CD14-positive monocyte (primary cell): ENCODE results near the gene MYO5B. TPM values are rescaled to one million over a fixed set of nuclear protein-coding genes. Genes with fewer than 3 reads are reported as not detected.

Source experiments
- DNase-seq, 3 donors: peaks; one replicate each; pipeline ENCODE4 v3.0.0-alpha.2; 2011 to 2022
- H2AFZ ChIP-seq: 2 replicates; pipeline ENCODE4 v1.6.0; 2012; ENCODE audit warnings: mild to moderate bottlenecking, low read depth, low read length, inconsistent platforms; ENCODE audit not compliant: insufficient read depth, poor library complexity, severe bottlenecking
- H3K27ac ChIP-seq, 2 donors: 1 replicate in 1 of 2; 2 replicates in 1 of 2; pipeline ENCODE4 v1.5.1; 2012 to 2013; ENCODE audit warnings: low read length in 2 of 2, control low read depth in 1 of 2, inconsistent platforms in 1 of 2, low read depth in 1 of 2, mild to moderate bottlenecking in 1 of 2
- H3K27me3 ChIP-seq, 2 donors: one replicate each; pipeline versions ENCODE4 v1.6.0 to v1.6.1; 2011 to 2013; ENCODE audit warnings: low read length in 2 of 2; ENCODE audit not compliant: control insufficient read depth in 2 of 2, insufficient read depth in 2 of 2
- H3K36me3 ChIP-seq, 2 donors: replicated peaks in 1 of 2; 1 replicate in 1 of 2; 2 replicates in 1 of 2; pipeline versions ENCODE4 v1.5.1 to v1.6.1; 2012 to 2013; ENCODE audit warnings: low read length in 2 of 2, control low read depth in 1 of 2, inconsistent platforms in 1 of 2, mild to moderate bottlenecking in 1 of 2; ENCODE audit not compliant: insufficient read depth in 2 of 2, control insufficient read depth in 1 of 2
- H3K4me1 ChIP-seq, 2 donors: 1 replicate in 1 of 2; 2 replicates in 1 of 2; pipeline versions ENCODE4 v1.5.1 to v1.6.1; 2012 to 2013; ENCODE audit warnings: low read length in 2 of 2, control low read depth in 1 of 2, inconsistent platforms in 1 of 2, mild to moderate bottlenecking in 1 of 2, moderate library complexity in 1 of 2; ENCODE audit not compliant: insufficient read depth in 2 of 2, control insufficient read depth in 1 of 2
- H3K4me2 ChIP-seq: replicated peaks from 2 replicates; pipeline ENCODE3; 2012; ENCODE audit warnings: low read length, moderate library complexity, mild to moderate bottlenecking; ENCODE audit not compliant: poor library complexity, severe bottlenecking; ENCODE audit errors: extremely low read depth
- H3K4me3 ChIP-seq, 3 experiments: fragments of 200-600 bp in 1 of 3; sonication (generic) in 1 of 3; replicated peaks in 1 of 3; 1 replicate in 2 of 3; 2 replicates in 1 of 3; pipeline ENCODE4 v1.5.1; 2011 to 2013; ENCODE audit warnings: low read length in 3 of 3, mild to moderate bottlenecking in 3 of 3, control low read depth in 2 of 3, low read depth in 2 of 3, inconsistent platforms in 1 of 3, moderate library complexity in 1 of 3
- H3K79me2 ChIP-seq: 2 replicates; pipeline ENCODE4 v1.6.0; 2012; ENCODE audit warnings: mild to moderate bottlenecking, control low read depth, inconsistent platforms, low read length, moderate library complexity; ENCODE audit not compliant: insufficient read depth
- H3K9ac ChIP-seq: 2 replicates; pipeline ENCODE4 v1.6.0; 2017; ENCODE audit warnings: low read length, mild to moderate bottlenecking; ENCODE audit not compliant: insufficient read depth, poor library complexity, severe bottlenecking
- H3K9me3 ChIP-seq, 2 donors: replicated peaks in 1 of 2; 1 replicate in 1 of 2; 2 replicates in 1 of 2; pipeline versions ENCODE4 v1.5.1 to v1.6.1; 2012 to 2013; ENCODE audit warnings: low read length in 2 of 2, control low read depth in 1 of 2; ENCODE audit not compliant: control insufficient read depth in 1 of 2, insufficient read depth in 1 of 2
- H4K20me1 ChIP-seq: 2 replicates; pipeline ENCODE4 v1.6.0; 2012; ENCODE audit warnings: mild to moderate bottlenecking, low read length, control low read depth, moderate library complexity; ENCODE audit not compliant: insufficient read depth
- H3K27ac Mint-ChIP-seq, 7 donors: one replicate each; pipeline ENCODE4 v1.8.0; 2020; ENCODE audit warnings: mild to moderate bottlenecking in 7 of 7, mixed read lengths in 7 of 7, moderate library complexity in 6 of 7, inconsistent platforms in 2 of 7
- H3K27me3 Mint-ChIP-seq, 3 donors: one replicate each; pipeline ENCODE4 v1.8.0; 2021 to 2022; ENCODE audit warnings: low read depth in 3 of 3, mild to moderate bottlenecking in 3 of 3, mixed read lengths in 3 of 3, moderate library complexity in 3 of 3, inconsistent platforms in 1 of 3
- H3K36me3 Mint-ChIP-seq, 2 donors: one replicate each; pipeline ENCODE4 v1.8.0; 2020; ENCODE audit warnings: mixed read lengths in 2 of 2, inconsistent platforms in 1 of 2, mild to moderate bottlenecking in 1 of 2
- H3K4me1 Mint-ChIP-seq: one replicate; pipeline ENCODE4 v1.8.0; 2020; ENCODE audit warnings: mild to moderate bottlenecking, mixed read lengths
- H3K4me3 Mint-ChIP-seq, 2 donors: one replicate each; pipeline ENCODE4 v1.8.0; 2020; ENCODE audit warnings: mild to moderate bottlenecking in 2 of 2, mixed read lengths in 2 of 2, moderate library complexity in 1 of 2
- H3K9me3 Mint-ChIP-seq, 7 donors: one replicate each; pipeline ENCODE4 v1.8.0; 2020 to 2022; ENCODE audit warnings: mixed read lengths in 7 of 7, mild to moderate bottlenecking in 6 of 7, moderate library complexity in 6 of 7, inconsistent platforms in 2 of 7
- WGBS: methylation state at CpG from one replicate; pipeline ENCODE4 v1.1.5; 2013; ENCODE audit warnings: missing lambda C conversion rate; ENCODE audit not compliant: insufficient coverage; 5-methylcytosine and 5-hydroxymethylcytosine counted together
- intact Hi-C, 2 donors: fragments of 100-400 bp; cut with micrococcal nuclease; formaldehyde crosslinking; loops; one replicate each; pipeline versions ENCODE4 v1.15.0 to v1.15.1; 2023
- polyA plus RNA-seq, 3 donors: library from polyadenylated mRNA; depleted of rRNA in 1 of 3; unstranded in 2 of 3; stranded (reverse) in 1 of 3; fragments of 300-500 nt in 2 of 3; fragments of >200 nt in 1 of 3; fragmentation: Illumina TruSeq in 2 of 3; gene quantifications; 1 replicate in 2 of 3; 2 replicates in 1 of 3; pipeline ENCODE4 v1.2.3, GENCODE V29; 2012 to 2021
- TF ChIP-seq, protein P1 (sequence below): fragments of 200-600 bp; IDR thresholded peaks from one replicate; pipeline ENCODE4 v1.8.0; 2022; ENCODE audit warnings: antibody characterized with exemption, mild to moderate bottlenecking

The MYO5B gene
- polyA plus RNA-seq, 3 donors, result 0.04 TPM; not detected in 2

DNA sequence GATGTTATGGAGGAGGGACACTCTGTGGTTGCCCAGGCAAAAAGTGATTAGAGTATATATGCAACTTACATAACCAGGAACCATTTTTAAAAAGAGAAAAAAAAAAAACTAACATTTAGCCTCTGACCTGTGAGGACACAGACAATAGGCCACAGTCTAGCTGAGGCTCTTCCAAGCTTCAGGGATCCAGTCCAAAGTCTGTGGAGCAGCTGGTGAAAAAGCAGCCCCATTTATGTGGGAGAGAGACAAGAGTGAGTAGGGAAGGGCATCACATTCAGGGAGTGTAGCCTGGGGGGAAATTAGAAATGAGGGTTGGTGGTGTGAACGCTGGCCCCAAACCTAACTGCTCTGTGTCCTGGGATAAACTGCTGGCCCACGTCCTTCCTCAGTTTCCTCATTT is 122.8 kb downstream of the MYO5B start:
- no CpG with 5 or more reads among the region's 2 CpGs for WGBS
- Histone ChIP-seq H3K36me3 (no peaks in the 10 kb centered on the region), H3K27me3 (no peaks in the 10 kb centered on the region), H3K9me3 (no peaks in the 10 kb centered on the region), H3K79me2 (no peaks in the 10 kb centered on the region), H2AFZ (no peak overlapping the region), H3K4me3 (no peak overlapping the region), H3K4me2 (no peak overlapping the region), H4K20me1 (no peaks in the 10 kb centered on the region), H3K9ac (no peak overlapping the region), H3K27ac (no peak overlapping the region), H3K4me1 (no peaks in the 10 kb centered on the region)
- Mint-ChIP-seq H3K27me3 (peaks cover 0 to 2% (median 0%) of the 10 kb centered on the region in 3 donors), H3K27ac (no peak overlapping the region), H3K4me1 (no peaks in the 10 kb centered on the region), H3K9me3 (peaks cover 0 to 11% (median 3%) of the 10 kb centered on the region in 7 donors), H3K4me3 (no peak overlapping the region), H3K36me3 (no peaks in the 10 kb centered on the region)
- TF ChIP-seq, protein P1, sequence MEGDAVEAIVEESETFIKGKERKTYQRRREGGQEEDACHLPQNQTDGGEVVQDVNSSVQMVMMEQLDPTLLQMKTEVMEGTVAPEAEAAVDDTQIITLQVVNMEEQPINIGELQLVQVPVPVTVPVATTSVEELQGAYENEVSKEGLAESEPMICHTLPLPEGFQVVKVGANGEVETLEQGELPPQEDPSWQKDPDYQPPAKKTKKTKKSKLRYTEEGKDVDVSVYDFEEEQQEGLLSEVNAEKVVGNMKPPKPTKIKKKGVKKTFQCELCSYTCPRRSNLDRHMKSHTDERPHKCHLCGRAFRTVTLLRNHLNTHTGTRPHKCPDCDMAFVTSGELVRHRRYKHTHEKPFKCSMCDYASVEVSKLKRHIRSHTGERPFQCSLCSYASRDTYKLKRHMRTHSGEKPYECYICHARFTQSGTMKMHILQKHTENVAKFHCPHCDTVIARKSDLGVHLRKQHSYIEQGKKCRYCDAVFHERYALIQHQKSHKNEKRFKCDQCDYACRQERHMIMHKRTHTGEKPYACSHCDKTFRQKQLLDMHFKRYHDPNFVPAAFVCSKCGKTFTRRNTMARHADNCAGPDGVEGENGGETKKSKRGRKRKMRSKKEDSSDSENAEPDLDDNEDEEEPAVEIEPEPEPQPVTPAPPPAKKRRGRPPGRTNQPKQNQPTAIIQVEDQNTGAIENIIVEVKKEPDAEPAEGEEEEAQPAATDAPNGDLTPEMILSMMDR, result no peak
- no peak for DNase-seq
- intact Hi-C loops, result no loop called here

DNA sequence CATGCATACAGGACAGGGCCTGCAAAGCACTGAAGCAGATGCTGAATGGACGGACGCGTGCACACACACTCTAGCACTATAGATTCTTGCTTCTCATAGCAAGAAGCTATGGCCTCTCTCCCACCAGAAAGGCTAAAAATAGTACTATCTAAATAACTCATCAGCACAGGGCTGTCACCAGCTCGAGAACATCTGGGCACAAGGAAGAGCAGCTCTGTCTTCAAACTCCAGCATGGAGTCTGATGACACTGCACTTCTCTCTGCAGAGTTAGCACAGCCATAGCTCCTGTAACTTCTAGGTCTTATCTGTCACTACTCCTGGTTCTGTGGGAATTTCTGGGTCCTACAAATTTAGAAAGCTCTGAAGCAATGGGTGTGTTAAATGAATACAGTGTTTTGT is 123.5 kb downstream of the MYO5B start:
- Histone ChIP-seq H3K36me3 (no peaks in the 10 kb centered on the region), H3K4me3 (no peak overlapping the region), H3K4me1 (no peaks in the 10 kb centered on the region), H3K27me3 (no peaks in the 10 kb centered on the region), H2AFZ (no peak overlapping the region), H3K9me3 (no peaks in the 10 kb centered on the region), H3K79me2 (no peaks in the 10 kb centered on the region), H3K4me2 (no peak overlapping the region), H3K9ac (no peak overlapping the region), H4K20me1 (no peaks in the 10 kb centered on the region), H3K27ac (no peak overlapping the region)
- no peak overlapping the region for H3K4me3 Mint-ChIP-seq
- no peaks in the 10 kb centered on the region for H3K36me3 Mint-ChIP-seq
- no peaks in the 10 kb centered on the region for H3K4me1 Mint-ChIP-seq
- peaks cover 0 to 12% (median 3%) of the 10 kb centered on the region in 7 donors for H3K9me3 Mint-ChIP-seq
- DNase-seq, result no peak
- WGBS, result 89% methylated on average over 4 of the region's 4 CpGs
- TF ChIP-seq, protein P1, result no peak
- intact Hi-C loops, result no loop called here
- peaks cover 0 to 2% (median 0%) of the 10 kb centered on the region in 3 donors for H3K27me3 Mint-ChIP-seq
- H3K27ac Mint-ChIP-seq, result no peak overlapping the region
